Activated CD4-positive, alpha-beta T cell treated with anti-CD3 and anti-CD28 coated beads, Interleukin-2, amount 50 U/mL, for 1 hour (primary cell): Measurements from ENCODE around the gene SNX24.
"Not testable (repeated sequence)": the region's sequence is repeated elsewhere in the genome, so short reads cannot be mapped to it uniquely, and the experiment has no call there.

Experiments used
- DNase-seq: peaks from one replicate; pipeline ENCODE4 v3.0.0-alpha.2; 2020

Gene SNX24

GRCh38 chr5:122972877-122973276 is 127.5 kb downstream of the SNX24 start:
- DNase-seq: no peak

DNA sequence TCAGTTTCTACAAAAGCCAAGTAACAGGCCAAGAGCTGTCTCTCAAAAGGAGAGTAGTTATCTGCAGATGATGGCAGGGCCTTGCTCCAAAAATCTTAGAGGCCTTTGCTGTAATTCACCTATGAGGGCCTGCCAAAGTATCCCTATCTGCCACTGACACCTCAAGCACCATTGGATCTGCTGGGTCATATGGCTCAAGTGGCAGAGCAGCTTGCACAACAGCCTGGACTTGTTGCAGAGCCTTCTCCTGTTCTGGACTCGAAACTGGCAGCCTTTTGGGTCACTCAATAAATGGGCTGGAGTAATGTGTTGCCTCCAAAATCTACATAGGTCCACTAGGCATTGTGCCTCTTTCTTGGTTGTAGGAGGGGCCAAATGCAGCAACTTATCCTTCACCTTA is 128.3 kb downstream of the SNX24 start:
- not testable (repeated sequence) for DNase-seq

DNA sequence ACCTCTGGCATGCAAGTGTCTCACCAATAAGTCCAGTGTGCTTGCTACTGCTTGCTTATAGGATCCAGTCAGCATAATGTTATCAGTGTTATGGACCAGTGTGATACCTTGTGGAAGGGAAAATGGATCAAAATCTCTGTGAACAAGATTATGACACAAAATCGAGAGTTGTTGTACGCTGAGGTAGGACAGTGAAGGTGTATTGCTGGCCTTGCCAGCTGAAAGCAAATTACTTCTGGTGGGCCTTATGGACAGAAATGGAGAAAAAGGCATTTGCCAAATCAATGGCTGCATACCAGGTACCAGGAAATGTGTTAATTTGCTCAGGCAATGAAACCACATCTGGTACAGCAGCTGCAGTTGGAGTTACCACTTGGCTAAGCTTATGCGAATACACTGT is 128.8 kb downstream of the SNX24 start:
- not testable (repeated sequence) for DNase-seq

- DNase-seq: no peak
Measured at GRCh38 chr5:122977319-122977718, 131.9 kb downstream of the SNX24 start.

GRCh38 chr5:122978068-122978467 is 132.7 kb downstream of the SNX24 start:
- no peak for DNase-seq

- DNase-seq: no peak
Measured at GRCh38 chr5:122978644-122979297, 133.4 kb downstream of the SNX24 start.

DNA sequence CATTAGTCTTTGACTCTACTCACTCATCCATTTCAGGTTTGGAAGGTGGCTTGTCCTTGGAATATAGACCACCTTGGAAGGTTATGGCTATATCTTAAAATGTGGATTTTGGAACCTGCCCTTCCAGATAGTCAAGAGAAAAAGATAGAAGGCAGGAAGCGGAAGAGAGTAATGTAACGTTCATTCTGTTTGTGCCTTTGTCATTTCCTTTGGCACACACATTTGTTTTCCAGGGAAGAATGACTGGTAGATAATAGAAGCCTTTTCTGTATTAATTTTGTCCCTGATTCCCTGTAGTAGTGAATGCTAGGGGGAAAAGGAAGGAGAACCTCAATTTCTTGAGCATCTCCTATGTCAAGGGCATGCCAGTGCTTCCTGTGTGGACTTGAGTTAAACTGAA is 136.4 kb downstream of the SNX24 start:
- no peak for DNase-seq

DNA sequence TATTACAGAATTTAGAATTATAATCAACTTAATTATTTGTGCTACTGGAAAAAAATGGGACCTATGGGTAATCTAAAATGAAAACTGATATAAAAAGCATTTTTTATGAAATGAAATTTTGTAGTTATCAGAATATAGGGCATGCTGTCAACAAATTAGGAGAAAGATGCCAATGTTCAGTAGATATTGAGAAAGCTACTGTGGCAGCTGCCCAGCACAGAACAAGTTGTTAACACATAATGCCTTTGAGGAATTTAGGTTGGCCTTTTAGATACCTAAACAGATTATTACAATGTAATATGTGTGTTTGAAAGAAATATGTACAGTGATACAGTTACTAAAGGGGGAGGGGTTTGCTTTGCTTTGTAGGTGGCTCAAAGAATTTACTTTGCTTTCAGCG is 137.0 kb downstream of the SNX24 start:
- no peak for DNase-seq

DNA sequence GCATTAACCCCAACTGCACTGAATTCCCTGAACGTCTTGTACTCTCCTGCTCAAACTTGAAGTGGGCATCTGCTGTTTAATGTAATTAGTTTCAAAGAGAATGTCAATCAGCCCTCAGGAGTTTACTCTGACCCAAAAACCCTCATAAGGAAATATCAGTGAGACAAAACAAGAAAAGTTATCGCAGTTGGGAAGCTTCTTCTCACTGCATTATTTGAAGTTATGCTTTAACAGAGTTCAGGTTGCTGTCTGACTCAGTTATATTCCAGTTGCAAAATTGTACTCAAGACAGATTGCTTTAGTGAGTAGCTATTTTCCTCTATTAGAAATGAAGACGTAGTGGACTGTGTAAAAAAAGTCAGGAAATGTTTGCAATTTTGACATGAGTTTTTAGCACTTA is 139.0 kb downstream of the SNX24 start:
- DNase-seq: no peak

GRCh38 chr5:122985006-122985700 is 139.7 kb downstream of the SNX24 start:
- DNase-seq: no peak

- DNase-seq: no peak
Measured at GRCh38 chr5:122985954-122986721, 140.7 kb downstream of the SNX24 start.

GRCh38 chr5:122996091-122996490 is 150.7 kb downstream of the SNX24 start:
- DNase-seq: no peak

DNA sequence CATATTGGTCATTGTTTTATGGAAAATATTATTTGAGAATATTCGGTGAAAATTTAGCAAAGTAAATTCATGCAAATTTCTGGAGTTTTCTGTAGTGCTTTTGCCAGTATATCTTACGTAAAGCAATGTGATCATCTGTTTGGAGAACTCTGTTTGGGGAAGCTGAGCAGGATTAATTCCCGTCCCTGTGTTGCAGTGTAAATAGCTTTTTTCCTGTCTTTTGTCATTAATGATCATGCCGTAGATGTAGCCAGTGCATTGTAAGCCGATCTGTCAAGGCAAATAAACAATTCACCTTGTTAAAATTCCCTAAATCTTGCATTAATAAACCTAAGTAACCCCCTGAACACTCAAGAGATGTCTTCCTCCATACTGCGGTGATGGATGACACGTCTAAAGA is 151.9 kb downstream of the SNX24 start:
- no peak for DNase-seq

GRCh38 chr5:122999947-123000563 is 154.6 kb downstream of the SNX24 start:
- DNase-seq: peak; percentile 9

DNA sequence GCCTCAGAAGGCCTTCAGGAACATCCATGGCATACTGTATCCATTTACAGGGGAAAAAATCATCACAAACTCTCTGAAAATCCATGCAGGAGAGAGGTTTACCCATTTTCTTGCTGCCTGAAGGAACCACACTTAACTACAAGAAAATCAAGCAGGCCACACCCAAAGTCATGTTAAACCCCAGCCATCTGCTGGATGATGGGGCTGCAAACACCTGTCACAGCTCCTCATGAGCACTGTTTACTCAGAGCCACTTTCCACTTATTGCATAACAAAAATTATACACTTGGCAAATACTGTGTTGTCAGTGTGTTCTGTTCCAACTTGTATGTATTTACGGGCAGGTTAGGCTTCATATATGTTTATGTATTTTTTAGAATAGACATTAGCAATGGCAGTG is 155.3 kb downstream of the SNX24 start:
- no peak for DNase-seq

- no peak for DNase-seq
Measured at GRCh38 chr5:123001808-123002207, 156.4 kb downstream of the SNX24 start.

DNA sequence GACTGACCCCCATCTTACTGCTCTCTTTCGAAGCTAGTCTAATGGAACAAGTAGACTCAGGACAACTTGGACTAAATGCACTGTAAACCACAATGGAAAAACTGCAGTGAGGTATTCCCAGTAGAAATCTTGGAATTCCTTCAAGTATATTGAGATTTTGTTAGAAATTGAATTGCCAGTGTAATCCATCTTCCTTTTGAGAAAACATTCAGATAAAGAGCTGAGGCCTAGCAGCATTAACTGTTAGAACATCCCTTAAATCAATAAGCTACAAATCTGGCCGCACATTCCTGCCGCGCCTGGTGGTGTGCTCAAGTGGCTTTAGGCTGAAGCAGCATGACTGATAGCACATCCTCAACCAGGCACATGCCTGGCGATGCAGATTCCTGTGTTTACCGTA is 161.8 kb downstream of the SNX24 start:
- DNase-seq: no peak

DNA sequence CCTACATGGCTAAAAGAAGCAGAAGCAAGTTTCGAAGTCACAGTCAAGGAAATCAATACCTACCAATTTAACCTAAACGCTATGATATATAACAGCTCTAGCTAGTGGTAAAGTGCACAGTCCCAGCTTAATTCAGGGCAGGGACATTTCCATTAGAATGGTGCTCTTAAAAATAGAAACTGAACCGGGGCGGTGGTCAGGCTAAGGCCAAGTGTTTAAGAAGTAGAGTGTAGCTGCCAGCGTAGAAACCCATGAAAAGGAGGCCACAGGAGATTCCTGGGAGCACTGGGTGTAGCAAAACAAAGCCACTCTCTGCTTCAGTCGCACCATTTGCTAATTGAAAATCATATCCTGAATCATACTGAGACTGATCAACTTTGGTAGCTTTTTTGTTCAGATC is 162.3 kb downstream of the SNX24 start:
- no peak for DNase-seq

GRCh38 chr5:123012321-123012720 is 166.9 kb downstream of the SNX24 start:
- no peak for DNase-seq

DNA sequence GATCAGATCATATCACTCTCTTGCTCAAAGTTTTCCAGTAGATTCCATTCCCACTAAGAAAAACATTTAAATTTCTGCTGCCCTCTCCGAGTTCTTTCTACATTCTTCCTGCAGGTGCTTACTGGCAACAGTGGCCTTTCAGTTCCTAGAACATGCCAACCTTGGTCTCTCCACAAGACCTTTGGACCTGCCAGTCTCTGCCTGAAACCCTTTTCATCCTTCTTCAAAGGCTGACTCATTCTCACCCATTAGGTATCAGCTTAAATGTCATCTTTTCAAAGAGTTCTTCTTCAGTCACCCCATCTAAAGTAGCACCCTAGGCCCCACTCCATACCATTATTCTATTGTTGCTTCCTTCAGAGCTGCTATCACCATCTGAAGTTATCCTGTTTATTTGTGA is 169.3 kb downstream of the SNX24 start:
- no peak for DNase-seq

GRCh38 chr5:123028222-123028621 is 182.8 kb downstream of the SNX24 start:
- no peak for DNase-seq

DNA sequence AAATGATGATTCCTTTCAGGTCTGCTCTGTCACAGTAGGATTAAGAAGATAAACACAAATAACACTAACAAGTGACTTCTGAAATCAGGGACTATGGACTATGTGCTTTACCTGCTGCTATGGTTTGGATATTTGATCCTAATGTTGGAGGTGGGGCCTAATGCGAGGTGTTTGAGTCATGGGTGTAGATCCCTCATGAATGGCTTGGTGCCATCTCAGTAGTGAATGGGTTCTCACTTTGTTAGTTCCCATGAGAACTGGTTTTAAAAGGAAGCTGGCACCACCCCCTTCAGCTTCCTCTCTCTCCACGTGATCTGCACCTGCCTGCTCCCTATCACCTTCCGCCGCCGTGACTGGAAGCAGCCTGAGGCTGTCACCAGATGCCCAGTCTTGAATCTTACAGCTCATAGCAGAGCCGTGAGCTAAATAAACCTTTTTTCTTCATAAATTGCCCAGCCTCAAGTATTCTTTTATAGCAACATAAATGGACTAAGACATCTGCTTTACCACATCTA is 187.8 kb downstream of the SNX24 start:
- DNase-seq: no peak

GRCh38 chr5:123035360-123035917 is 190.0 kb downstream of the SNX24 start:
- DNase-seq: no peak
